Heart left ventricle (tissue), 16 donors: ENCODE results near the gene PLPP3. TPM values are rescaled to one million over a fixed set of nuclear protein-coding genes. Genes with fewer than 3 reads are reported as not detected.
"Not testable (repeated sequence)": the region's sequence is repeated elsewhere in the genome, so short reads cannot be mapped to it uniquely, and the experiment has no call there.

Experiments
- ATAC-seq, 4 donors: fragments of 200-7000 bp; cut with Tn5 transposase; one replicate each; pipeline ENCODE4 v1.9.1; 2020 to 2022; ENCODE audit warnings: moderate library complexity in 4 of 4, mild to moderate bottlenecking in 3 of 4, moderate number of reproducible peaks in 1 of 4
- DNase-seq, 5 donors: peaks; one replicate each; pipeline ENCODE4 v3.0.0-alpha.2; 2020
- H3K27ac ChIP-seq, 12 donors: fragments of 200-600 bp; sonication (generic) in 4 of 12; one replicate each; pipeline versions ENCODE4 v1.5.0 to v1.8.0; 2016 to 2022; ENCODE audit warnings: mild to moderate bottlenecking in 2 of 12
- H3K27me3 ChIP-seq, 9 donors: fragments of 200-600 bp; sonication (generic) in 2 of 9; one replicate each; pipeline versions ENCODE4 v1.5.1 to v1.8.0; 2016 to 2022; ENCODE audit warnings: mild to moderate bottlenecking in 3 of 9
- H3K36me3 ChIP-seq, 9 donors: fragments of 200-600 bp; sonication (generic) in 2 of 9; one replicate each; pipeline versions ENCODE4 v1.5.0 to v1.8.0; 2018 to 2022; ENCODE audit warnings: mild to moderate bottlenecking in 2 of 9
- H3K4me1 ChIP-seq, 12 donors: fragments of 200-600 bp; sonication (generic) in 4 of 12; one replicate each; pipeline versions ENCODE4 v1.5.0 to v1.8.0; 2016 to 2022; ENCODE audit warnings: mild to moderate bottlenecking in 3 of 12
- H3K4me3 ChIP-seq, 12 donors: fragments of 200-600 bp; sonication (generic) in 4 of 12; one replicate each; pipeline versions ENCODE4 v1.5.0 to v1.8.0; 2017 to 2022; ENCODE audit warnings: mild to moderate bottlenecking in 9 of 12, moderate library complexity in 4 of 12
- H3K9me3 ChIP-seq, 12 donors: fragments of 200-600 bp; sonication (generic) in 4 of 12; one replicate each; pipeline versions ENCODE4 v1.5.0 to v1.8.0; 2016 to 2022; ENCODE audit warnings: mild to moderate bottlenecking in 1 of 12
- CTCF ChIP-seq, 12 donors: fragments of 200-600 bp; sonication (generic) in 4 of 12; IDR thresholded peaks; one replicate each; pipeline versions ENCODE4 v1.5.0 to v1.8.0; 2018 to 2022; ENCODE audit warnings: antibody characterized with exemption in 12 of 12, mild to moderate bottlenecking in 5 of 12
- POLR2A ChIP-seq, 2 donors: fragments of 450-650 bp; IDR thresholded peaks; one replicate each; pipeline ENCODE4 v1.6.1; 2017; ENCODE audit warnings: antibody characterized with exemption in 2 of 2, mild to moderate bottlenecking in 2 of 2, moderate library complexity in 2 of 2
- WGBS, 4 donors: extraction: QIAGEN DNeasy Blood & Tissue Kit in 2 of 4; methylation state at CpG; one replicate each; pipeline versions ENCODE4 v1.1.5 to v1.1.7; 2013 to 2018; 5-methylcytosine and 5-hydroxymethylcytosine counted together
- intact Hi-C, 10 donors: fragments of 100-400 bp; cut with DNase I; formaldehyde crosslinking; loops; one replicate each; pipeline versions ENCODE4 v1.11.1 to v1.14.2; 2022
- polyA plus RNA-seq, 2 donors: library from polyadenylated mRNA; stranded (reverse); fragments of 200-250 nt; gene quantifications; one replicate each; pipeline ENCODE4 v1.2.3, GENCODE V29; 2013
- total RNA-seq, 9 donors: library from RNA; depleted of rRNA in 2 of 9; stranded (reverse); fragments of >200 nt in 2 of 9; fragmentation: NEBNext Ultra II Directional in 3 of 9; extraction: Animal tissue kit (Norgen Biotek cat#: 25700) in 3 of 9; gene quantifications; one replicate each; pipeline versions ENCODE4 v1.1.0 to v1.2.4, GENCODE V29; 2016 to 2023
- donor health status: ischemic (EF 13 %, LVEDD 7.1; RV severe dilation, severe dysfunction).
- donor health status: healthy with polysubstance abuse.
- donor health status: DM: no; HTN: yes; CAD: no.
- donor health status: DM: no; HTN: no; CAD: no.
- donor health status: ischemic (EF 25% LVEDD 6.9; RV normal size, moderate dysfunction).
- donor health status: ischemic (EF 25% LVEDD 5.7; RV mildly dilated, moderate dysfunction).
- donor health status: healthy.
- donor health status: DM: yes; HTN: yes; CAD: no.
- donor health status: ischemic (EF 35%, LVEDD 5.7; RV mildly dilated, moderate dysfunction).
- donor health status: nonischemic (EF 11% LVEDD 7.7; RV severe dilation, severe dysfunction).
- donor health status: DM: yes; HTN: yes; CAD: no.
- donor health status: PGD.
- donor health status: ischemic (EF 29% LVEDD 5.4; RV normal size, mild dysfunction).
- donor health status: nonischemic (EF 23%, LVEDD 6.1; RV moderate dilation, normal function).

PLPP3 gene
- total and polyA plus RNA-seq, 11 donors, result 17.1 to 221 (median 89.9) TPM

- Histone ChIP-seq H3K4me1 (no peaks in the 10 kb centered on the region), H3K27ac (no peak overlapping the region), H3K36me3 (no peaks in the 10 kb centered on the region), H3K9me3 (no peaks in the 10 kb centered on the region), H3K4me3 (no peak overlapping the region), H3K27me3 (peaks cover 0 to 4% (median 0%) of the 10 kb centered on the region in 9 donors)
- TF ChIP-seq POLR2A (IDR thresholded peaks at IDR 0.05), result no peak
- TF ChIP-seq CTCF (IDR thresholded peaks at IDR 0.05), result no peak
- DNase-seq, result no peak
- intact Hi-C loops, result no loop called here
- ATAC-seq, result no peak
These were observed 47.2 kb upstream of the PLPP3 start for GRCh38 chr1:56626546-56626945.

DNA sequence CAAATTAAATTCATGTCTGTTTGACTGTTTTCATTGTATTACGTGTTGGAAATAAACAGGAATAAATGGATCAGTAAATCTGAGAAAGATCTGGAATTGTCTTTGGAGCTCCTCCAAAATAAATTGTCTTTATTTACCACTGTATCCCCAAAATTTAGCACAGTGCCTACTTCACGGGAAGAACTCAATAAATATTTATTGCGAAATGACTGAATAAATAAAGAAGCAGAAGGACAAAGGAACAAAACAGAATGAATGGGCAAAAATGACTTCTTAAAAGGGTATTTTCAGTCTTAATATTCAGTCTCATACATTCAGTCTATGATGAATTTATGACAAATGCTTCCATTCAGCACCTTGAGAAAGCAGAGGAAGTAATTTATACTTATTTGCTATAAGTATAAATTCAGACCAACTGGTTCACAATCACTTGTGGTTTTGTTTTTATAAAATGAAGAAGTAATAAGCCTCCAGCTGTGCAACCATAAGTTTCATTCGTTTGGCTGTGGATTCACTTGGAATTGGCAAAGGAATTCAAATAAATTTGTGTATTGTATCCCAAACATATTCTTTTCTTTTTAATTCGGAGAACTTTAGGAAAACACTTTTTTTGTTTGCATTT is 46.6 kb upstream of the PLPP3 start:
- DNase-seq (no peak), ATAC-seq (no peak)
- Histone ChIP-seq H3K9me3 (no peaks in the 10 kb centered on the region), H3K4me3 (no peak overlapping the region), H3K4me1 (no peaks in the 10 kb centered on the region), H3K36me3 (no peaks in the 10 kb centered on the region), H3K27me3 (peaks cover 0 to 4% (median 0%) of the 10 kb centered on the region in 9 donors), H3K27ac (no peak overlapping the region)
- TF ChIP-seq CTCF (IDR thresholded peaks at IDR 0.05), result no peak
- TF ChIP-seq POLR2A (IDR thresholded peaks at IDR 0.05), result no peak
- intact Hi-C loops, result no loop called here
- 71 to 80% (median 73%) methylated on average over 5 of the region's 5 CpGs for WGBS, 4 donors

- ATAC-seq, result no peak
- intact Hi-C loops, result no loop called here
These were observed 37.8 kb upstream of the PLPP3 start for GRCh38 chr1:56617141-56617540.

DNA sequence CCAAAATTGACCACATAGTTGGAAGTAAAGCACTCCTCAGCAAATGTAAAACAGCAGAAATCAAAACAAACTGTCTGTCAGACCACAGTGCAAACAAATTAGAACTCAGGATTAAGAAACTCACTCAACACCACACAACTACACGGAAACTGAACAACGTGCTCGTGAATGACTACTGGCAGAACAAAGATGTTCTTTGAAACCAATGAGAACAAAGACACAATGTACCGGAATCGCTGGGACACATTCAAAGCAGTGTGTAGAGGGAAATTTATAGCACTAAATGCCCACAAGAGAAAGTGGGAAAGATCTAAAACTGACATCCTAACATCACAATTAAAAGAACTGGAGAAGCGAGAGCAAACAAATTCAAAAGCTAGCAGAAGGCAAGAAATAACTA is 31.4 kb upstream of the PLPP3 start:
- ATAC-seq, H3K36me3 ChIP-seq, H3K4me3 ChIP-seq, H3K4me1 ChIP-seq, H3K27ac ChIP-seq, H3K27me3 ChIP-seq, DNase-seq, intact Hi-C loops: not testable (repeated sequence)
- peaks cover 0 to 12% (median 0%) of the 10 kb centered on the region in 12 donors for H3K9me3 ChIP-seq
- 92 to 95% (median 93%) methylated on average over 6 of the region's 6 CpGs for WGBS, 4 donors

More at GRCh38 chr1:56617141-56617540, 37.8 kb upstream of the PLPP3 start:
- WGBS, 4 donors, result 88 to 92% (median 90%) methylated on average over 2 of the region's 2 CpGs
- Histone ChIP-seq H3K4me3 (no peak overlapping the region), H3K36me3 (no peaks in the 10 kb centered on the region), H3K27ac (no peak overlapping the region), H3K27me3 (no peaks in the 10 kb centered on the region), H3K9me3 (peaks cover 0 to 6% (median 0%) of the 10 kb centered on the region in 12 donors), H3K4me1 (no peaks in the 10 kb centered on the region)
- DNase-seq, result no peak
- TF ChIP-seq CTCF (IDR thresholded peaks at IDR 0.05) (no peak), POLR2A (IDR thresholded peaks at IDR 0.05) (no peak)

DNA sequence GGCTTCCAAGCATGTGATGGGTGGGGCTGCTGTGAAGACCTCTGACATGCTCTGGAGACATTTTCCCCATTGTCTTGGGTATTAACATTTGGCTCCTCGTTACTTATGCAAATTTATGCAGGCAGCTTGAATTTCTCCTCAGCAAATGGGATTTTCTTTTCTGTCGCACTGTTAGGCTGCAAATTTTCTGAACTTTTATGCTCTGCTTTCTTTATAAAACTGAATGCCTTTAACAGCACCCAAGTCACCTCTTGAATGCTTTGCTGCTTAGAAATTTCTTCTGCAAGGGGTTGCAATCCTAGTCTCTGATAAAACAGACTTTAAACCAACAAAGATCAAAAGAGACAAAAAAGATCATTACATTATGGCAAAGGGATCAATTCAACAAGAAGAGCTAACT is 30.7 kb upstream of the PLPP3 start:
- H3K27ac ChIP-seq, H3K4me3 ChIP-seq, H3K4me1 ChIP-seq, DNase-seq, H3K27me3 ChIP-seq, intact Hi-C loops, ATAC-seq, H3K36me3 ChIP-seq: not testable (repeated sequence)
- peaks cover 0 to 12% (median 0%) of the 10 kb centered on the region in 12 donors for H3K9me3 ChIP-seq
- WGBS, 4 donors, result 34 to 82% (median 67%) methylated on average over 2 of the region's 2 CpGs

- H3K27me3 ChIP-seq, H3K36me3 ChIP-seq, H3K4me3 ChIP-seq, intact Hi-C loops, DNase-seq, H3K4me1 ChIP-seq, H3K27ac ChIP-seq, ATAC-seq: not testable (repeated sequence)
- H3K9me3 ChIP-seq, result peaks cover 0 to 12% (median 0%) of the 10 kb centered on the region in 12 donors
- WGBS, 4 donors, result 97 to 99% (median 97%) methylated on average over 5 of the region's 5 CpGs
These were observed 16.2 kb upstream of the PLPP3 start for GRCh38 chr1:56595397-56596191.
